ENCODE measurements around the gene SEC24B. TPM values are rescaled to one million over a fixed set of nuclear protein-coding genes. Genes with fewer than 3 reads are reported as not detected.

Gene SEC24B
- total RNA-seq, 2 donors from 2014 or later = 29.5 to 29.9 TPM

GRCh38 chr4:109412776-109413175, 20.8 kb upstream of the SEC24B start:
- no peak for ATAC-seq
- no peak overlapping the region for H3K4me3 Mint-ChIP-seq

GRCh38 chr4:109414938-109415337, 18.7 kb upstream of the SEC24B start:
- H3K4me3 Mint-ChIP-seq = no peak overlapping the region
- H3K4me1 Mint-ChIP-seq (ENCODE audit: low read depth in 2 of 2) = no peaks in the 10 kb centered on the region
- DNase-seq (ENCODE audit: low spot score) (no peak), ATAC-seq (no peak)
- H3K27me3 Mint-ChIP-seq = no peaks in the 10 kb centered on the region
- H3K9me3 Mint-ChIP-seq = no peaks in the 10 kb centered on the region
- H3K27ac Mint-ChIP-seq = no peak overlapping the region
- no peaks in the 10 kb centered on the region for H3K36me3 Mint-ChIP-seq

More at GRCh38 chr4:109412776-109413175, 20.8 kb upstream of the SEC24B start:
- no peaks in the 10 kb centered on the region for H3K4me1 Mint-ChIP-seq (ENCODE audit: low read depth in 2 of 2)
- no peaks in the 10 kb centered on the region for H3K9me3 Mint-ChIP-seq
- H3K36me3 Mint-ChIP-seq = no peaks in the 10 kb centered on the region
- no peak overlapping the region for H3K27ac Mint-ChIP-seq
- no peak for DNase-seq (ENCODE audit: low spot score)
- H3K27me3 Mint-ChIP-seq = no peaks in the 10 kb centered on the region

- H3K9me3 Mint-ChIP-seq = no peaks in the 10 kb centered on the region
- peaks cover 0 to 3% of the 10 kb centered on the region in 2 donors for H3K4me1 Mint-ChIP-seq (ENCODE audit: low read depth in 2 of 2)
- DNase-seq (ENCODE audit: low spot score) (no peak), ATAC-seq (no peak)
- H3K27ac Mint-ChIP-seq = no peak overlapping the region
- no peaks in the 10 kb centered on the region for H3K36me3 Mint-ChIP-seq
- H3K27me3 Mint-ChIP-seq = no peaks in the 10 kb centered on the region
- H3K4me3 Mint-ChIP-seq = no peak overlapping the region
These were observed 15.0 kb upstream of the SEC24B start for GRCh38 chr4:109418588-109418987.

- Mint-ChIP-seq H3K4me3 (no peak overlapping the region), H3K27me3 (no peaks in the 10 kb centered on the region), H3K4me1 (ENCODE audit: low read depth in 2 of 2) (peaks cover 0 to 3% of the 10 kb centered on the region in 2 donors), H3K9me3 (no peaks in the 10 kb centered on the region), H3K27ac (no peak overlapping the region), H3K36me3 (no peaks in the 10 kb centered on the region)
- no peak for DNase-seq (ENCODE audit: low spot score)
- no peak for ATAC-seq
These were observed 13.9 kb upstream of the SEC24B start for GRCh38 chr4:109419679-109420078.

- peaks cover 1 to 3% of the 10 kb centered on the region in 2 donors for H3K4me1 Mint-ChIP-seq (ENCODE audit: low read depth in 2 of 2)
- no peaks in the 10 kb centered on the region for H3K27me3 Mint-ChIP-seq
- DNase-seq (ENCODE audit: low spot score) (no peak), ATAC-seq (no peak)
- no peak overlapping the region for H3K4me3 Mint-ChIP-seq
- no peaks in the 10 kb centered on the region for H3K9me3 Mint-ChIP-seq
- no peak overlapping the region for H3K27ac Mint-ChIP-seq
- H3K36me3 Mint-ChIP-seq = no peaks in the 10 kb centered on the region
These were observed 9.3 kb upstream of the SEC24B start for GRCh38 chr4:109424093-109424841.

- ATAC-seq = no peak
- H3K9me3 Mint-ChIP-seq = no peaks in the 10 kb centered on the region
- no peaks in the 10 kb centered on the region for H3K27me3 Mint-ChIP-seq
- H3K4me1 Mint-ChIP-seq (ENCODE audit: low read depth in 2 of 2) = peaks cover 3 to 9% of the 10 kb centered on the region in 2 donors
- no peak for DNase-seq (ENCODE audit: low spot score)
- H3K36me3 Mint-ChIP-seq = peaks cover 5% of the 10 kb centered on the region
- no peak overlapping the region for H3K4me3 Mint-ChIP-seq
- H3K27ac Mint-ChIP-seq = no peak overlapping the region
These were observed 8.2 kb upstream of the SEC24B start for GRCh38 chr4:109425405-109425804.

GRCh38 chr4:109429545-109429944, 4.1 kb upstream of the SEC24B start:
- H3K27me3 Mint-ChIP-seq = no peaks in the 10 kb centered on the region
- peak overlapping the region; percentile 66 for H3K4me3 Mint-ChIP-seq
- H3K4me1 Mint-ChIP-seq (ENCODE audit: low read depth in 2 of 2) = peaks cover 5 to 9% of the 10 kb centered on the region in 2 donors
- no peaks in the 10 kb centered on the region for H3K9me3 Mint-ChIP-seq
- DNase-seq (ENCODE audit: low spot score) (no peak), ATAC-seq (no peak)
- H3K36me3 Mint-ChIP-seq = peaks cover 5% of the 10 kb centered on the region
- H3K27ac Mint-ChIP-seq = peak overlapping the region; percentile 78 to 79

GRCh38 chr4:109432203-109432602, 1.4 kb upstream of the SEC24B start:
- Mint-ChIP-seq H3K4me1 (ENCODE audit: low read depth in 2 of 2) (peaks cover 23 to 35% of the 10 kb centered on the region in 2 donors), H3K9me3 (no peaks in the 10 kb centered on the region), H3K27me3 (no peaks in the 10 kb centered on the region), H3K4me3 (peak overlapping the region; percentile 84), H3K27ac (peak overlapping the region; percentile 78 to 79), H3K36me3 (peaks cover 5% of the 10 kb centered on the region)
- DNase-seq (ENCODE audit: low spot score) = no peak
- ATAC-seq = no peak

- H3K36me3 Mint-ChIP-seq = peaks cover 5% of the 10 kb centered on the region
These were observed 919 bp upstream of the SEC24B start for GRCh38 chr4:109432696-109433095.

GRCh38 chr4:109434007-109434971, 674 bp downstream of the SEC24B start:
- Mint-ChIP-seq H3K4me3 (peak overlapping the region; percentile 88), H3K4me1 (ENCODE audit: low read depth in 2 of 2) (peaks cover 33 to 44% of the 10 kb centered on the region in 2 donors), H3K36me3 (peaks cover 5% of the 10 kb centered on the region), H3K27me3 (no peaks in the 10 kb centered on the region), H3K27ac (peak overlapping the region; percentile 60 to 66), H3K9me3 (no peaks in the 10 kb centered on the region)
- ATAC-seq (peak; percentile 71 to 79), DNase-seq (ENCODE audit: low spot score) (peak; percentile 61)

More at GRCh38 chr4:109432696-109433095, 919 bp upstream of the SEC24B start:
- ATAC-seq (no peak), DNase-seq (ENCODE audit: low spot score) (no peak)
- H3K9me3 Mint-ChIP-seq = no peaks in the 10 kb centered on the region
- peaks cover 24 to 35% of the 10 kb centered on the region in 2 donors for H3K4me1 Mint-ChIP-seq (ENCODE audit: low read depth in 2 of 2)
- peak overlapping the region; percentile 78 to 79 for H3K27ac Mint-ChIP-seq
- no peaks in the 10 kb centered on the region for H3K27me3 Mint-ChIP-seq
- H3K4me3 Mint-ChIP-seq = peak overlapping the region; percentile 84

- H3K27me3 Mint-ChIP-seq = no peaks in the 10 kb centered on the region
- no peak for DNase-seq (ENCODE audit: low spot score)
- H3K4me3 Mint-ChIP-seq = peak overlapping the region; percentile 88
- H3K9me3 Mint-ChIP-seq = no peaks in the 10 kb centered on the region
- no peaks in the 10 kb centered on the region for H3K36me3 Mint-ChIP-seq
- H3K27ac Mint-ChIP-seq = peak overlapping the region; percentile 60 to 66
- no peak for ATAC-seq
- H3K4me1 Mint-ChIP-seq (ENCODE audit: low read depth in 2 of 2) = peaks cover 37 to 43% of the 10 kb centered on the region in 2 donors
These were observed 2.0 kb downstream of the SEC24B start for GRCh38 chr4:109435635-109436034.

- no peaks in the 10 kb centered on the region for H3K9me3 Mint-ChIP-seq
- peak overlapping the region; percentile 88 for H3K4me3 Mint-ChIP-seq
- peaks cover 44 to 48% of the 10 kb centered on the region in 2 donors for H3K4me1 Mint-ChIP-seq (ENCODE audit: low read depth in 2 of 2)
- H3K27me3 Mint-ChIP-seq = no peaks in the 10 kb centered on the region
- peak overlapping the region; percentile 37 to 60 for H3K27ac Mint-ChIP-seq
- no peaks in the 10 kb centered on the region for H3K36me3 Mint-ChIP-seq
- no peak for DNase-seq (ENCODE audit: low spot score)
- ATAC-seq = no peak
These were observed 2.9 kb downstream of the SEC24B start for GRCh38 chr4:109436504-109436903.

GRCh38 chr4:109440948-109441347, 7.3 kb downstream of the SEC24B start:
- ATAC-seq (no peak), DNase-seq (ENCODE audit: low spot score) (no peak)
- Mint-ChIP-seq H3K4me3 (no peak overlapping the region), H3K36me3 (peaks cover 2% of the 10 kb centered on the region), H3K27ac (no peak overlapping the region), H3K9me3 (no peaks in the 10 kb centered on the region), H3K4me1 (ENCODE audit: low read depth in 2 of 2) (peaks cover 52 to 62% of the 10 kb centered on the region in 2 donors), H3K27me3 (no peaks in the 10 kb centered on the region)

Data from natural killer cell treated with Interleukin-12 subunit alpha and Interleukin-12 subunit beta and Interleukin-15 and Interleukin-18, amount 100 ng/mL, for 72 hours (primary cell).